HG03460 (cell line): ENCODE data around the gene RPIA.

Source experiments
- ATAC-seq: cut with Tn5 transposase; IDR thresholded peaks from one replicate; pipeline ENCODE4 v1.9.1; 2021; ENCODE audit not compliant: unreplicated experiment

The RPIA gene

DNA sequence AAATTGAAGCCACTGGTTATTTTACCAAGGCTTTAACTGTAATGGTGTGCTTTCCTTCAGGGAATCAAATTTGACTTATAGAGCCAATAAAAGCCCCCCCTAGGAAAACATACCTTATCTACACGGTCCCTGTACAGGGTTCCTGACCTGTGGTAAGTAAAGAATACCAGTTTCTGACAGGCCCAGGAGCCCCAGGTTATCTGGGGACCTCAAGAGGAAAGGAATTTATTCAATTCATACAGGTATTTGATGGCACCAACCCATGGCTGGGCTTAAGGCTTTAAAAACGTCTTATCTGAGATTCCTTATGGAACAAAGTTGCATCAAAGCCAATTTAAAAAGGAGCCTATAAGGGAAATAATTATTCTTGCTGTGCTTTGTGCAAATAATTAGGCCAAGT lies 7.0 kb upstream of the RPIA start:
- ATAC-seq = no peak

DNA sequence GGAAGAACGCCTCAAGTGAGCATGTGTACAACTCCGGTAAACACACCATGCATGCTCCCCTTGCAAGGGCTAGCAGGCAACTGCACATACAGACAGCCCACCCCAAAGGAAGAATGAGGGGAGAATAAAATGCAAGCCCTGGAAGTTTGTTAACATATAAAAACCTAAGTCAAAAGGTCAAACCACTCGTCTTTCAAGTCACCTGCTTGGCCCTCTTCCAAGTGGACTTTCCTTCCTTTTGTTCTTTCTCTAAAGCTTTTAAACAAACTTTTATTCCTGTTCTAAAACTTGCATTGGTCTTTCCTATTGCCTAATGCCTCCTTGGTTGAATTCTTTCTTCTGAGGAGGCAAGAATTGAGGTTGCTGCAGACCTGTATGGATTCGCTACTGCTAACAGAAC lies 5.2 kb upstream of the RPIA start:
- ATAC-seq = no peak

GRCh38 chr2:88687384-88687783 lies 4.1 kb upstream of the RPIA start:
- ATAC-seq = no peak

DNA sequence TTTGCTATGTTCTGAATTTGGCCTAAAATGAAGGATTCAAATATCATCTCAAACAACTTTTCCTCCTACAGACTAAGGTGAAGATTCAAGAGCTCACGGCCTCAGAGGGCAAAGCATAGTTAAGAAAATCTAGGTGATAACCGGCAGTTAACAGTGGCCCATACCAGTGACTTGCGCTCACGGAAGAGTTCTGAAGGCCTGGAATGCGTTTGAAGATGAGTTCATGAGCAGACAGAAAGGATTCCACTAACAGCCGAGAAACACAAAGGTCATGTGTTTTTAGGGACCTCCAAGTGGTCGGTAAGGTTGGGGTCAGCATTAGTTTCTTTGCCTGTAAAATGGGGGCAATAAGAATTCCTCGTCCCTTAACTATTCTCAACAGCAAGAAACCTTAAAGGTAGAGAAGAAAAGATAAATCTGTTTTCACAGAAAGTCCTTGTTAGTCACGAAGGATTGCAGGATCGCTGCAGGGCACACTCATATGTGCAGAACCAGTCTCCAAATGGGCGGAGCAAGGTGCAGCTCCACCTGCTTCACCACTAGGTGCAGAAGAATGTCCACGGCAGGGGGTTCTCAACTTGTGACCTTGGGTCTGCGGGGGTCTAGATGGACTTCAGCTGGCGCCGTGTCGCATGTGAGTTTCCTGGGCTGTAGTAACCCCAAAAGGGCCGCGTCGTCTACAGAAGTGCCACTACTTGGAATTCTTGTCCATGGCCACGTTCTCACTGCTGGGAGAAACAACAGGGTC lies 708 bp upstream of the RPIA start:
- peak; percentile 6 for ATAC-seq

DNA sequence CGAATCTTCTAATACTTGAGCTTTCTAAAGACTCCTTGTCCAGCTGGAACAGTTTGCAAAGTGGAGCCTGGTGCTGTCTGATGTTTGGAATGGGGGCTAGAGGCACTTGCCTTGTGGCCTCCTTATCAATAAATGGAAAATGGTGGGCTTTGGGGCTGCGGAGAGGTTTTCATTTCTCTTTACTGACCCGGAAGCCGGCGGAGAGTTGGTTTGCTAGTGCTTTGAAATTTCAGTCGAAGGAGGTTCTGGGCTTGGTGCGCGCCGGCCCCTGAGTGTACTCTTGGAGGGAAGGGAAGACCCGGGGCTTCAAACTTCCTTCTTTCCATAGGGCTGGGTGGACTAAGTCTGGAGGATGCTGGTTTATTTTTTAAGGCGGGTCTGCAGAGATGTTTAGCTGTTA lies 714 bp downstream of the RPIA start:
- ATAC-seq = no peak

- no peak for ATAC-seq
Observed at GRCh38 chr2:88693911-88694414, 2.5 kb downstream of the RPIA start.

DNA sequence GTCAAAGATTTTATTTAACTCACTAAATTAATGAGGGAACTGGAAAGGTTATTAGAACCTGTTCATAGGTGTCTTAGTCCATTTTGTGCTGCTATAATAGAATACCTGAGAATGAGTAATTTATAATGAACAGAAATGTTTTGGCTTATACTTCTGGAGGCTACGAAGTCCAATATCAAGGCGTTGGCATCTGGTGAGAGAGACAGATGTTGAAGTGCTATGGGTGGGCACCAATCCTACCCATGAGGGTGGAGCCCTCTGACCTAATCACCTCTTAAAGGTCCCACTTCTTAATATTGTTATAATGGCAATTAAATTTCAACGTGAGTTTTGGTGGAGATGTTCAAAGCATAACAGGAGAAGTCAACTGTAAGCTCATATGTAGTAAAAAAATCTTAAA lies 5.1 kb downstream of the RPIA start:
- no peak for ATAC-seq

DNA sequence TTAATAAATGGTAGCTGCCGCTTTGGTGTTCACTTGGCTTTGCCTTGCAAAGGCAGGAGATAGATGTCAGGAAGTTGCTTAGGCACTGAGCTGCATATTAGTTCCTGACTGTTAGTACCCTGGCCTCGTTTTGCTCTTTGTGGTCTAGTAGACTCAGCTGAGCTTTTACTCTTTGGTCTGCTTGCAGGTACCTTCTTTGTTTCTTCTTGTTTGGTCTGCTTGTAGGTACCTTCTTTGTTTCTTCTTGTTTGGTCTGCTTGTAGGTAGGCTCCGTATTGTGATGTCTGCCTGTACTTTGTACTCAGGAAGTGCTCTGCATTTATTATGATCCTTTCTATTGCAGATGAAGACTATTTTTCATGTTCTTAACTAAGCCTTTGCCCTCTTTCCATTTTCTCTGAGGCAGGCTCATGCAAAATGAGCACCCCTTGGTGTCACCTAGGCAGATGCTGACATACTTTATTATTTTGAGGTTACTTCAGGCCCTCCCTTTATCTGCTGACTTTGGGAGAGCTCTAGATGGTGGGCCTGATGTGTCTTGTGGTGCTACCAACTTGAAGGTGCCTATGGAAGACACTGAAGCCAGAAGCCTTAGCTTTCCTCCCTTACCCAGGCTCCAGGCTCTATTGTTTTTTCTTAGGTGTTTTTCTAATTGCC lies 6.0 kb downstream of the RPIA start:
- no peak for ATAC-seq

GRCh38 chr2:88698027-88698413 lies 6.5 kb downstream of the RPIA start:
- ATAC-seq = no peak

GRCh38 chr2:88698498-88699233 lies 7.2 kb downstream of the RPIA start:
- no peak for ATAC-seq

- no peak for ATAC-seq
Observed at GRCh38 chr2:88707003-88707402, 15.5 kb downstream of the RPIA start.

GRCh38 chr2:88709181-88709631 lies 17.7 kb downstream of the RPIA start:
- ATAC-seq = no peak

GRCh38 chr2:88711289-88711688 lies 19.8 kb downstream of the RPIA start:
- no peak for ATAC-seq

- no peak for ATAC-seq
Observed at GRCh38 chr2:88711897-88712296, 20.4 kb downstream of the RPIA start.

- ATAC-seq = no peak
Observed at GRCh38 chr2:88713408-88713807, 21.9 kb downstream of the RPIA start.

DNA sequence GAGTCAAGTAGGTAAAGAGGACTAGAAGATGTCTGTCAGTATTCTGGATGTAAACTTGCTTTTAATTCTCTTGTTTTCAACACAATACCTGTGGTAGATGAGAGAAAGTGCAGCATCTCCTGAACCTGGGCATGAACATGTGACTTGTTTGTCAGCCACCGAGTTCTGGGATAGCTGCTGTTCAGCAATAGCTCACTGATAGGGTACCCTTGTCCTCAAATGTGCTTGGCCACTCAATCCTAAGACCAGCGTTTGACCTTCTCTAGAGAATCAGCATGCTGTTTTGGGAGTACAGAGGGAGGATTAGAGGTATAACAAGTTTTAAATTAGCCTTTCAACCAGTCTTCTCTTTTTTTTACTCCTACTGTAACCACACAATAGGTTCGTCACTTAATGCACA lies 23.2 kb downstream of the RPIA start:
- no peak for ATAC-seq

- no peak for ATAC-seq
Observed at GRCh38 chr2:88720399-88720798, 28.9 kb downstream of the RPIA start.

- ATAC-seq = no peak
Observed at GRCh38 chr2:88721268-88721667, 29.8 kb downstream of the RPIA start.

GRCh38 chr2:88724643-88725332 lies 33.3 kb downstream of the RPIA start:
- ATAC-seq = no peak

GRCh38 chr2:88729061-88729745 lies 37.7 kb downstream of the RPIA start:
- no peak for ATAC-seq
